ENCODE results near the gene GAS5.
"Not testable (repeated sequence)": the region's sequence is repeated elsewhere in the genome, so short reads cannot be mapped to it uniquely, and the experiment has no call there.

The GAS5 gene

GRCh38 chr1:173867753-173868265, at the start of gene GAS5:
Gene GAS5 (minus strand): TSS chr1:173867989.
- peak; percentile 100 for DNase-seq (ENCODE audit: low spot score)

GRCh38 chr1:173917149-173917548, 49.4 kb upstream of the GAS5 start, which contains the start of gene SERPINC1:
Gene SERPINC1 (minus strand): TSS chr1:173917327. CDS start chr1:173917259, 68 bp downstream.
- DNase-seq (ENCODE audit: low spot score): no peak

GRCh38 chr1:173916667-173917066, 48.9 kb upstream of the GAS5 start:
- no peak for DNase-seq (ENCODE audit: low spot score)

GRCh38 chr1:173915596-173915995, 47.8 kb upstream of the GAS5 start:
- DNase-seq (ENCODE audit: low spot score): no peak

GRCh38 chr1:173914366-173914871, 46.6 kb upstream of the GAS5 start:
- DNase-seq (ENCODE audit: low spot score): peak; percentile 20

GRCh38 chr1:173913111-173913510, 45.3 kb upstream of the GAS5 start:
- DNase-seq (ENCODE audit: low spot score): no peak

- DNase-seq (ENCODE audit: low spot score): no peak
Observed at GRCh38 chr1:173903827-173904531, 36.2 kb upstream of the GAS5 start.

GRCh38 chr1:173900992-173901391, 33.2 kb upstream of the GAS5 start:
- DNase-seq (ENCODE audit: low spot score): no peak

- no peak for DNase-seq (ENCODE audit: low spot score)
Observed at GRCh38 chr1:173900427-173900826, 32.6 kb upstream of the GAS5 start.

- DNase-seq (ENCODE audit: low spot score): no peak
Observed at GRCh38 chr1:173894189-173894588, 26.4 kb upstream of the GAS5 start.

GRCh38 chr1:173893611-173894010, 25.8 kb upstream of the GAS5 start:
- no peak for DNase-seq (ENCODE audit: low spot score)

GRCh38 chr1:173889885-173890284, 22.1 kb upstream of the GAS5 start:
- no peak for DNase-seq (ENCODE audit: low spot score)

GRCh38 chr1:173888749-173889148, 21.0 kb upstream of the GAS5 start:
- DNase-seq (ENCODE audit: low spot score): no peak

GRCh38 chr1:173887627-173888026, 19.8 kb upstream of the GAS5 start:
- no peak for DNase-seq (ENCODE audit: low spot score)

- DNase-seq (ENCODE audit: low spot score): no peak
Observed at GRCh38 chr1:173886746-173887611, 19.2 kb upstream of the GAS5 start.

GRCh38 chr1:173884701-173885100, 16.9 kb upstream of the GAS5 start:
- no peak for DNase-seq (ENCODE audit: low spot score)

- DNase-seq (ENCODE audit: low spot score): not testable (repeated sequence)
Observed at GRCh38 chr1:173881117-173881516, 13.3 kb upstream of the GAS5 start.

GRCh38 chr1:173878251-173878650, 10.5 kb upstream of the GAS5 start:
- no peak for DNase-seq (ENCODE audit: low spot score)

GRCh38 chr1:173876732-173877131, 8.9 kb upstream of the GAS5 start:
- DNase-seq (ENCODE audit: low spot score): no peak

GRCh38 chr1:173871500-173871899, 3.7 kb upstream of the GAS5 start:
- DNase-seq (ENCODE audit: low spot score): no peak

GRCh38 chr1:173871091-173871490, 3.3 kb upstream of the GAS5 start:
- no peak for DNase-seq (ENCODE audit: low spot score)

- no peak for DNase-seq (ENCODE audit: low spot score)
Observed at GRCh38 chr1:173870252-173871075, 2.7 kb upstream of the GAS5 start.
